ENCODE data around the gene VWF. TPM values are rescaled to one million over a fixed set of nuclear protein-coding genes. Genes with fewer than 3 reads are reported as not detected.
"Not testable (repeated sequence)": the region's sequence is repeated elsewhere in the genome, so short reads cannot be mapped to it uniquely, and the experiment has no call there.

VWF gene
- total RNA-seq, 2 donors from 2014 or later: 20.9 to 63.2 TPM

- intact Hi-C loops (cut with DNase I); H3K4me1 ChIP-seq; H3K27me3 ChIP-seq; H3K4me3 ChIP-seq; H3K9me3 ChIP-seq; H3K9ac ChIP-seq (ENCODE audit: low read depth in 2 of 2, low read length in 2 of 2); DNase-seq; H3K36me3 ChIP-seq; H3K27ac ChIP-seq: not testable (repeated sequence)
Observed at GRCh38 chr12:6010631-6011350, 113.7 kb downstream of the VWF start.

- no peaks in the 10 kb centered on the region for H3K27me3 ChIP-seq
- H3K4me1 ChIP-seq: no peaks in the 10 kb centered on the region
- no peak overlapping the region for H3K4me3 ChIP-seq
- H3K27ac ChIP-seq: no peak overlapping the region
- no peaks in the 10 kb centered on the region for H3K9me3 ChIP-seq
- no peak overlapping the region for H3K9ac ChIP-seq (ENCODE audit: low read depth in 2 of 2, low read length in 2 of 2)
- no peak for DNase-seq
- intact Hi-C loops (cut with DNase I): no loop called here
- TF ChIP-seq CTCF (IDR thresholded peaks at IDR 0.05): no peak
- no peaks in the 10 kb centered on the region for H3K36me3 ChIP-seq
Observed at GRCh38 chr12:5997260-5997659, 127.2 kb downstream of the VWF start.

GRCh38 chr12:5996459-5996858, 128.0 kb downstream of the VWF start:
- intact Hi-C loops (cut with DNase I): no loop called here
- no peak overlapping the region for H3K27ac ChIP-seq
- H3K27me3 ChIP-seq: no peaks in the 10 kb centered on the region
- H3K36me3 ChIP-seq: no peaks in the 10 kb centered on the region
- DNase-seq: no peak
- H3K9ac ChIP-seq (ENCODE audit: low read depth in 2 of 2, low read length in 2 of 2): no peak overlapping the region
- no peaks in the 10 kb centered on the region for H3K4me1 ChIP-seq
- H3K9me3 ChIP-seq: no peaks in the 10 kb centered on the region
- TF ChIP-seq CTCF (IDR thresholded peaks at IDR 0.05): no peak
- H3K4me3 ChIP-seq: no peak overlapping the region

- Histone ChIP-seq H3K9ac (ENCODE audit: low read depth in 2 of 2, low read length in 2 of 2) (no peak overlapping the region), H3K36me3 (no peaks in the 10 kb centered on the region), H3K4me3 (no peak overlapping the region), H3K4me1 (no peaks in the 10 kb centered on the region), H3K27ac (no peak overlapping the region), H3K9me3 (no peaks in the 10 kb centered on the region), H3K27me3 (no peaks in the 10 kb centered on the region)
- intact Hi-C loops (cut with DNase I): loop anchor here (2.0 to 5.0 kb wide), 2 partner anchors 49 to 293 kb away; no protein-coding TSS in a partner anchor
- no peak for TF ChIP-seq CTCF (IDR thresholded peaks at IDR 0.05)
- DNase-seq: no peak
Observed at GRCh38 chr12:5989621-5990020, 134.8 kb downstream of the VWF start.

GRCh38 chr12:5988659-5989116, 135.8 kb downstream of the VWF start:
- DNase-seq: peak; percentile 69
- intact Hi-C loops (cut with DNase I): loop anchor here (2.0 to 5.0 kb wide), 2 partner anchors 50 to 294 kb away; no protein-coding TSS in a partner anchor
- Histone ChIP-seq H3K9ac (ENCODE audit: low read depth in 2 of 2, low read length in 2 of 2) (no peak overlapping the region), H3K36me3 (no peaks in the 10 kb centered on the region), H3K27ac (no peak overlapping the region), H3K9me3 (no peaks in the 10 kb centered on the region), H3K4me3 (no peak overlapping the region), H3K4me1 (no peaks in the 10 kb centered on the region), H3K27me3 (no peaks in the 10 kb centered on the region)
- TF ChIP-seq CTCF (IDR thresholded peaks at IDR 0.05): peak; percentile 94

- Histone ChIP-seq H3K27me3 (no peaks in the 10 kb centered on the region), H3K4me1 (no peaks in the 10 kb centered on the region), H3K36me3 (no peaks in the 10 kb centered on the region), H3K4me3 (no peak overlapping the region), H3K27ac (no peak overlapping the region), H3K9ac (ENCODE audit: low read depth in 2 of 2, low read length in 2 of 2) (no peak overlapping the region), H3K9me3 (no peaks in the 10 kb centered on the region)
- intact Hi-C loops (cut with DNase I): loop anchor here (2.0 to 5.0 kb wide), 2 partner anchors 51 to 294 kb away; no protein-coding TSS in a partner anchor
- no peak for DNase-seq
- no peak for TF ChIP-seq CTCF (IDR thresholded peaks at IDR 0.05)
Observed at GRCh38 chr12:5988088-5988487, 136.4 kb downstream of the VWF start.

All from colonic mucosa (tissue), 4 donors.